ENCODE results near the gene HINT1.
A peak's percentile ranks its signal among the peaks of the same experiment; 100 is the strongest.
"Not testable (repeated sequence)": the region's sequence is repeated elsewhere in the genome, so short reads cannot be mapped to it uniquely, and the experiment has no call there.

Gene HINT1

DNA sequence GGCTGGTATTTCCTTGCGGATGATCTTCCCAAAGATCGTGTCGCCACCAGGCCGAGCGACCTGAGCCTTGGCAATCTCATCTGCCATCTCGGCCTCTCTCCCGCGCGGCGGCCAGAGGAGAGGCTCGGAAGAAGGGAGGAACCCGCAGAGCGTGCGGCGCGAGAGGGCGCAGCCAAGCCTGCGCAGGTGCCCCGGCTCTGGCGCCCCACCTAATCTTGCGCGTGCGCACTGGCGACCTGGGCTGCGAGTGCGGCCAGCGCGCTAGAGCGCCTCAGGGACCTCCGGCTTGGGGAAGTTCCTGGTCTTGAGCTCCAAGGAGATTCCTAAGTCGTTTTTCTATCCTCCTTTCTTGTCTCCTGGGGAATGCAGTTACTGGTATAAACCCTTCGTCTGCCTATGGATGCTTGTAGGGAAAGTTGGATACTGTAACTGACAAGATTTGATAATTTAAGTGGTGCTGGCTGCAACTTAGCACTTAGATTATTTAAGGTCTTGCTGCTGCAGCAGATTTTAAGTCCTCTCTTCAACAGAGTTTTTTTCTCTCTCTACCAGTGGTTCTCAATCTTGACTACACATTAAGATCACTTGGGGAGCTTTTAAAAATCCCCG is at the start of gene HINT1:
Gene HINT1 (minus strand): TSS at position 138 of the 609 bp plus-strand sequence. CDS start 51 bp downstream, at position 87.
- DNase-seq = peak; percentile 69

DNA sequence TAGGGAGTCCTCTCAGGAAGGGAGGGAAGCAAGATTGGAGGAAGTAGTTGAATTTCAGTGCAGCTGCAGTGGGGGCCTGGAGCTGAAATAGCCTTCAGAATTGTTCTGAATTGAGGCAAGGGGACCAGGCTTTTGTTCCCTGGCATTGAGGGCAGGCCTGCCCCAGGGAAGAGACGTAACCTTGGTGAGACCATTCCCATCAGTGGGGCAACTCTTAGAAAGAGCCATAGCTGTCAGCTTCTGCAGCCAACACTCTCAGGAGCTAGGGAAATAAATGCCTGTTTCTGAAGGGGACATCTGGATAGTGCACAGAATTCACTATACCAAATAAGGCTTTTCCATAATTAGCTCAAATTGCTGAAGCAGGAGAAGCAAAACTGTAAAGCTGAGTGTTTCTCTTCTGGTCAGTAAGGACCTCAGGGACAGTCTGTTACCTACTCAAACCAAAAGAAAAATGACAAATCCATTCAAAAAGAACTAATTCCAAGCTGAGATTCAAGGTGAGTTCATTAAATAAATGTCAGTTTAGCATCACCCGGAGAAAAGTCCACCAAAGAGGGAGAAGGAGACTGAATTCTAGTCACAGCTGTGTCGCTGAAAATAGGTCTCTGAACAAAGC is 49.7 kb upstream of the HINT1 start:
- DNase-seq = no peak

- DNase-seq = no peak
These were observed 47.5 kb upstream of the HINT1 start for GRCh38 chr5:131212471-131213021.

DNA sequence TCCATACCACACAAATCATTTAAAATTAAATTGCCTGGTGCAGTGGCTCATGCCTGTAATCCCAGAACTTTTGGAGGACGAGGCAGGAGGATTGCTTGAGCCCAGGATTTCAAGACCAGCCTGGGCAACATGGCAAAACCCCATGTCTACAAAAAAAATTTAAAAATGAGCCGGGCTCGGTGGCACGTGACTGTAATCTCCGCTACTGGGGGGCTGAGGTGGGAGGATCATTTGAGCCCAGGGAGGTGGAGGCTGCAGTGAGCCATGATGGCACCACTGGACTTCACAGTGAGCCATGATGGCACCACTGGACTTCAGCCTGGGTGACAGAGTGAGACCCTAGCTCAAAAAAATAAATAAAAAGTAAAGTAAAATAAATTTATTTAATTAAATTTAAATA is 46.6 kb upstream of the HINT1 start:
- no peak for DNase-seq

- no peak for DNase-seq
These were observed 45.1 kb upstream of the HINT1 start for GRCh38 chr5:131210151-131210510.

GRCh38 chr5:131209506-131210150 is 44.6 kb upstream of the HINT1 start:
- peak; percentile 68 for DNase-seq

- no peak for DNase-seq
These were observed 44.1 kb upstream of the HINT1 start for GRCh38 chr5:131209175-131209505.

GRCh38 chr5:131206772-131207171 is 41.7 kb upstream of the HINT1 start:
- DNase-seq = no peak

DNA sequence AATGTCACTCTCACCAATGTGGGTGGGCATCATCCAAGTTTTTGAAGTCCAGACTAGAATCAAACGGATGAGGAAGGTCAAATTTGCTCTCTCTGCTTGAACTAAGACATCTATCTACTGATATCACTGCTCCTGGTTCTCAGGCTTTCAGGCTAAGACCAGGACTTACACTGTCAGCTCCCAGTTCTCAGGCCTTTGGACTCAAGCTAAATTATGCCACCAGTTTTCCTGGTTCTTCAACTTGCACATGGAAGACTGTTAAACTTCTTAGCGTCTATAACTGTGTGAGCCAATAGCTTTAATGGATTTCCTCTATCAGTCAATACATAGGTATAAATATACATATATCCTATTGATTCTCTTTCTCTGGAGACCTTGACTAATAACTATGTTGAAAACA is 41.0 kb upstream of the HINT1 start:
- DNase-seq = no peak

DNA sequence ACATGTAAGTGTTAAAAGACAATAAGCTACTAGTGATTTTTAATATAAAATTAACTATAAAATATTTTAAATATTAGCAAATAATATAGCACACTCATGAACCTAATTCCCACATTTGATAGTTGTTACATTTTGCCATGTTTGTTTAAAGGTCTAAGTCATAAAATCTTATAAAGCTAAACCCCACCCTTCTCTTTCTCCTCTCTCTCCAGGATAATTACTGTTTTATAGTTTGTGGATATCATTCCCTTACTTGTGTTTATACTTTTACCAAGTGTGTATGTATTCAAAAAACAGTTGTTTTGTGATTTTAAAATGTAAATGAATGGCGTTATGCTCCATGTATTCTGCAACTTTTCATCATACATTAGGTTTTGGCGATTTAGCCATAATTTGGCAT is 39.9 kb upstream of the HINT1 start:
- no peak for DNase-seq

GRCh38 chr5:131200560-131200959 is 35.5 kb upstream of the HINT1 start:
- DNase-seq = no peak

- no peak for DNase-seq
These were observed 33.6 kb upstream of the HINT1 start for GRCh38 chr5:131198625-131199024.

GRCh38 chr5:131196331-131196730 is 31.3 kb upstream of the HINT1 start:
- DNase-seq = no peak

DNA sequence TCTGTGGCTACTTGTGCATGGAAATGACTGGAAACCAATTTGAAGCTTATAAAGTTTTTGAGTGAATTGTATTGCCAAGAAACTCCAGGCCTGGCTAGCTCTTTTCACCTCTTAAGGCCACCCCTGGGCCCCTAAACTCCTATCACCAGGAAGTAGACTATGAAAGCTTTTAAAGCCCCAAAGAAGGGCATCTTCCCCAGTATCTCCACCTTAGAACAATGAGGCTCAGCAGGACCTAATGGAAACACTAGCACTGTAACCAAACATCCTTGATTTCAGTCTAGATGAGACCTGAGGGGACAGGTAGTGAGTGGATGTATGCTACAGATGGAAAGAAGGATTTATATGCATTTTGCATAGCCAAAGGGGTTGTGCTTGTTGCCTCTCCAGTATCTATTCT is 30.6 kb upstream of the HINT1 start:
- no peak for DNase-seq

GRCh38 chr5:131194725-131195124 is 29.7 kb upstream of the HINT1 start:
- no peak for DNase-seq

DNA sequence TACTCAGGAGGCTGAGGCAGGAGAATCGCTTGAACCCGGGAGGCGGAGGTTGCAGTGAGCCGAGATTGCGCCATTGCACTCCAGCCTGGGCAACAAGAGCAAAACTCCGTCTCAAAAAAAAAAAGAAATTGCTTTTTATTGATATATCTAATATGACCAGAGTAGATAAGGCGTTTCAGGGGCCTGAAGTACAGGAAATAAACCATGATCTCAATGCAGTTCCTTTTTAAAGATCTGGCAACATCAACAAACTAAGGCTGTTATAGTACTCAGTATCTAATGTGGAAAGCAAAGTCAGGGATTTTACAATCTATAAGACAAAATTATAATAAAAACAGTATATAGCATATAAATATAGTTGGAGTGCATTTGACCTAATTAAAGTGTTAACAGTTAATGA is 28.8 kb upstream of the HINT1 start:
- not testable (repeated sequence) for DNase-seq

GRCh38 chr5:131193106-131193505 is 28.1 kb upstream of the HINT1 start:
- DNase-seq = no peak

- no peak for DNase-seq
These were observed 21.7 kb upstream of the HINT1 start for GRCh38 chr5:131186561-131187256.

DNA sequence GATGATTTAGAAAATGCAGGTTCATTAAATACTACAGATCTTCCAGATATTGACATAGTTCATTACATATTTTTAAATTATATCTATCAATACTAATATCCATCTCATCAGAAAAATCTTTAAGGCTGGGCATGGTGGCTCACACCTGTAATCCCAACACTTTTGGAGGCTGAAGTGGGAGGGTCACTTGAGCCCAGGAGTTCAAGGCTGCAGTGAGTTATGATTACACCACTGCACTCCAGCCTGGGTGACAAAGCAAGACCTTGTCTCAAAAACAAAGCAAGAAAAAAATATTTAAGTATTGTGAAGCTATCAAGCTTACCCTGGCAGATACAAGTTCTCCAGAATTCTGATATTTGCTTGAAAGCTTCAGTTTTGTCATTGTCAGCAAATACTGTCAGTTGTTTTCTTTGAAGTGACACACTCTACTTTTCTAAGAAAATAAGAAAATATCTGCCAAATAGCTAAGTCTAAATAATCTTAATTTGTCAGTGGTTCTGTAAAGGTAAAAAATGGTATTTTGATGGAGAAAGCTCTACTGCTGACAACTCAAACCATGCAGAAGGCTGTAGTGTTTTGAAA is 20.6 kb upstream of the HINT1 start:
- DNase-seq = no peak

- DNase-seq = no peak
These were observed 17.8 kb upstream of the HINT1 start for GRCh38 chr5:131182839-131183238.

- no peak for DNase-seq
These were observed 15.4 kb upstream of the HINT1 start for GRCh38 chr5:131180407-131180806.

- DNase-seq = no peak
These were observed 6.3 kb upstream of the HINT1 start for GRCh38 chr5:131171276-131171810.
